HG02840 (cell line): ENCODE data around the gene TYMP.
"Not testable (repeated sequence)": the region's sequence is repeated elsewhere in the genome, so short reads cannot be mapped to it uniquely, and the experiment has no call there.

Experiments
- ATAC-seq: cut with Tn5 transposase; IDR thresholded peaks from one replicate; pipeline ENCODE4 v1.9.1; 2021; ENCODE audit warnings: mild to moderate bottlenecking, moderate library complexity, moderate number of reproducible peaks; ENCODE audit not compliant: unreplicated experiment, low FRiP score

The TYMP gene

GRCh38 chr22:50525858-50526107, 4.0 kb downstream of the TYMP start:
- peak; percentile 16 for ATAC-seq

- ATAC-seq = peak; percentile 45
Observed at GRCh38 chr22:50525104-50525857, 4.5 kb downstream of the TYMP start, which contains the start of gene SCO2. Gene SCO2, minus strand, starts transcription at chr22:50525598. Its CDS starts 1,187 bp downstream, at chr22:50524411.

- ATAC-seq = no peak
Observed at GRCh38 chr22:50524676-50525103, 5.1 kb downstream of the TYMP start.

- no peak for ATAC-seq
Observed at GRCh38 chr22:50523806-50524675, 5.8 kb downstream of the TYMP start.

GRCh38 chr22:50523458-50523805, 6.4 kb downstream of the TYMP start:
- ATAC-seq = no peak

GRCh38 chr22:50522806-50523438, 6.9 kb downstream of the TYMP start:
- no peak for ATAC-seq

GRCh38 chr22:50522208-50522805, 7.5 kb downstream of the TYMP start:
- ATAC-seq = no peak

GRCh38 chr22:50521710-50522109, 8.1 kb downstream of the TYMP start:
- no peak for ATAC-seq

- no peak for ATAC-seq
Observed at GRCh38 chr22:50520826-50521453, 8.9 kb downstream of the TYMP start.

- ATAC-seq = not testable (repeated sequence)
Observed at GRCh38 chr22:50520184-50520583, 9.6 kb downstream of the TYMP start.

- no peak for ATAC-seq
Observed at GRCh38 chr22:50519151-50519550, 10.7 kb downstream of the TYMP start.

- ATAC-seq = no peak
Observed at GRCh38 chr22:50518606-50519005, 11.2 kb downstream of the TYMP start.

- no peak for ATAC-seq
Observed at GRCh38 chr22:50517495-50518260, 12.1 kb downstream of the TYMP start.

- ATAC-seq = no peak
Observed at GRCh38 chr22:50516891-50517290, 12.9 kb downstream of the TYMP start.

GRCh38 chr22:50516068-50516467, 13.7 kb downstream of the TYMP start:
- ATAC-seq = no peak

GRCh38 chr22:50513175-50513574, 16.6 kb downstream of the TYMP start:
- ATAC-seq = no peak

- ATAC-seq = no peak
Observed at GRCh38 chr22:50508897-50509296, 20.9 kb downstream of the TYMP start.

- ATAC-seq = peak; percentile 72
Observed at GRCh38 chr22:50507991-50508884, 21.6 kb downstream of the TYMP start, which contains the start of gene NCAPH2. Gene NCAPH2, plus strand, starts transcription at chr22:50508224. Its CDS starts 114 bp downstream, at chr22:50508338.
